ENCODE measurements around the gene AGMAT. TPM values are rescaled to one million over a fixed set of nuclear protein-coding genes. Genes with fewer than 3 reads are reported as not detected.

Gene AGMAT
- total and polyA plus RNA-seq, 10 donors: 1.4 to 6.1 (median 3.2) TPM

DNA sequence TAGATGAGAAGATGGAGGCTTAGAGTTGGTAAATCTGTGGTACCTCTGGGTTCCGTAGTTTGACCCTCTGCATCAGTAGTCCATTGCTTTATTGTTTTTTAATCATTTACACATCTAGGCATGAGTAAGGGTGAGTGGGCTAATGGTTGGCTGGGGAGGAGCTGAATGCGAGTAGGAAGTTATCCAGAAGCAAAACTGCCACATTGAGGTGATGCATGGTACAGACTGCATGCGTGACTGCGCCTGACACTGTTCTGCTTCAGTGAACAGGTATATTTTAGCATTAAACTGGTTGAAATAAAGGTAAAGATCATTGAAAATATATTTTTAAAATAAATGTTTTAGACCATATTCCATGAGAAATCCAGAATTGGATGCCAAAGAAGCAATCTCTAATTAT is 53.8 kb downstream of the AGMAT start:
- H3K27ac ChIP-seq: no peak overlapping the region
- H3K27me3 ChIP-seq (replicated peaks in 1 of 7): no peaks in the 10 kb centered on the region
- WGBS, 5 donors: 93 to 97% (median 94%) methylated on average over 4 of the region's 4 CpGs
- H3K9me3 ChIP-seq: no peaks in the 10 kb centered on the region
- H3K4me3 ChIP-seq: no peak overlapping the region
- peaks cover 8 to 46% (median 21%) of the 10 kb centered on the region in 6 donors for H3K4me1 ChIP-seq
- TF ChIP-seq, protein P1, sequence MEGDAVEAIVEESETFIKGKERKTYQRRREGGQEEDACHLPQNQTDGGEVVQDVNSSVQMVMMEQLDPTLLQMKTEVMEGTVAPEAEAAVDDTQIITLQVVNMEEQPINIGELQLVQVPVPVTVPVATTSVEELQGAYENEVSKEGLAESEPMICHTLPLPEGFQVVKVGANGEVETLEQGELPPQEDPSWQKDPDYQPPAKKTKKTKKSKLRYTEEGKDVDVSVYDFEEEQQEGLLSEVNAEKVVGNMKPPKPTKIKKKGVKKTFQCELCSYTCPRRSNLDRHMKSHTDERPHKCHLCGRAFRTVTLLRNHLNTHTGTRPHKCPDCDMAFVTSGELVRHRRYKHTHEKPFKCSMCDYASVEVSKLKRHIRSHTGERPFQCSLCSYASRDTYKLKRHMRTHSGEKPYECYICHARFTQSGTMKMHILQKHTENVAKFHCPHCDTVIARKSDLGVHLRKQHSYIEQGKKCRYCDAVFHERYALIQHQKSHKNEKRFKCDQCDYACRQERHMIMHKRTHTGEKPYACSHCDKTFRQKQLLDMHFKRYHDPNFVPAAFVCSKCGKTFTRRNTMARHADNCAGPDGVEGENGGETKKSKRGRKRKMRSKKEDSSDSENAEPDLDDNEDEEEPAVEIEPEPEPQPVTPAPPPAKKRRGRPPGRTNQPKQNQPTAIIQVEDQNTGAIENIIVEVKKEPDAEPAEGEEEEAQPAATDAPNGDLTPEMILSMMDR (IDR thresholded peaks at IDR 0.05 in 8 of 11, conservative IDR thresholded peaks at IDR 0.05 in 3 of 11): no peak
- intact Hi-C loops (cut with DNase I; ENCODE audit: low total_unique reads): no loop called here
- peaks cover 0 to 44% (median 25%) of the 10 kb centered on the region in 6 donors for H3K36me3 ChIP-seq
- no peak for DNase-seq

DNA sequence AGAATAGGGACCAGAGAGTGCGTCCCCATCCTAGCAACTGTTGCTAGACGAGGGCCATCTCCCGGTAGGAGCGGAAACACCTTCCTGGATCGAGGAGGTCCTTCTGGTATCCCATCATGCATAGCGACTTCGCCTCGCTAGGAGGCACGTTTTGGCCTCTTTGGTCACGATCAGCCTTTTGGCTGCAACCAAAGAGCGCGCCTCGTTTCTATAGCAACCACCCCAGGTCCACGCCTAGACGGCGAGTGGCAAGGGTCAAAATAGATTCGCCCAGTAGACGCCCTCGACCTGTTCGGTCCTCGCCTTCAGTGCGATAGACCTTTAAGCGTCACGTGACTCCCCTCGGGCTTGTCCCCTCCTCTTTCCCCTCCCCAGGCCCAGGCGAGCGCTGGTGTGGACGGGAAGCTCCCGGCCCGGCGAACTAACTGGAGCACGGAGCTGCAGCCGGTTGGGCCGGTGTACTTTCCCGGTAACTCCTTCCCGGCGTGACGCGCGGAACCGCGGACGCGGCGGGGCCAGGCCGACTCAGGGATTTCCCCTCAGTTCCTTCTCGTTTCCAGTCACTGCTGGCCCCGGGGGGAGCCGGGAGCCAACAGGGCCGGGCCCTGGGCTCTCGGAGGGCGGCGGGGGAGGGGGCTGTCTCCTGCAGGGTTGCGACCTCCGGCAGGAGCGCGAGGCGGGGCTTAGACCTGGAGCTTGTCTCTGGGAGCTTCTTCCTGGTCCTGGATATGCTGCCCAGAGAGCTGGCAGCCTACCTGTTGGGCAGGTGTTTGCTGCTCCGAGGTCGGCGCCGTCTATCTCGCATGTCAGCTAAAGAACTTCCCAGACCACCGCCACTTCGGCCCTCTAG is 58.1 kb downstream of the AGMAT start, which contains the start of gene DNAJC16:
TSS of gene DNAJC16 (plus strand) at position 359 of the 850 bp plus-strand sequence. CDS start 2,258 bp downstream, outside the sequence.
- Histone ChIP-seq H3K36me3 (peaks cover 0 to 24% (median 8%) of the 10 kb centered on the region in 6 donors), H3K4me1 (peaks cover 19 to 72% (median 42%) of the 10 kb centered on the region in 6 donors), H3K27me3 (replicated peaks in 1 of 7) (no peaks in the 10 kb centered on the region), H3K4me3 (peak within 1 kb of the TSS; percentile 65 to 92 (median 80)), H3K9me3 (no peaks in the 10 kb centered on the region), H3K27ac (peak within 1 kb of the TSS; percentile 88 to 99 (median 96))
- WGBS, 5 donors: 0 to 1% (median 0%) methylated on average over 33 to 65 of the region's 65 CpGs
- TF ChIP-seq POLR2AphosphoS5 (IDR thresholded peaks at IDR 0.05): peak; percentile 94 to 96 (median 96)
- TF ChIP-seq, protein P1 (IDR thresholded peaks at IDR 0.05 in 8 of 11, conservative IDR thresholded peaks at IDR 0.05 in 3 of 11): peak in 7 of 11 experiments; percentile 17 to 61 (median 46)
- peak in 2 of 3 donors; percentile 26 to 50 for TF ChIP-seq POLR2A (IDR thresholded peaks at IDR 0.05)
- intact Hi-C loops (cut with DNase I; ENCODE audit: low total_unique reads): loop anchor here (10.0 kb wide), 1 partner anchor 88 kb away; the partner anchor contains the start of gene DDI2
- DNase-seq: peak; percentile 99

DNA sequence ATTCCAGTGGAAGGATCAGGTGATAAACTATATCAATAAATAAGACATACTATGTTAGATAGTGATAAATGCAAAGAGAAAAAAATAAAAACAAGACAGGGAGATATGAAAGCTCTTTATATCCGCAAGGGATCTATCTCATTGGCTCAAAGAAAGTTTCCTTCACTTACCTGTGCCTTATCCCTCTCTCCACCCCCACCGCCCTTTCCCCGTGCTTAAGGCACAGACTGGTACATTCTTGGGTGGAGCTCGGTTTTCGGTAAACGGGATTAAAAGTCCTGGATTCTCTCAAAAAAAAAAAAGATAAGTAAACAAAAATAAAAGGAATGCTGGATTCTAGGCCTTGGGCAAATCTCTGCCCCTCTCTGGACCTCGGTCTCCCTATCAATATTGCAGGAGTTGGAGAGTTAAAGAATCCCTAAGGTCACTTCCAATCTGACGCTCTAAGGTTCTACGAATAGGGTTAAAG is 58.8 kb downstream of the AGMAT start:
- Histone ChIP-seq H3K4me3 (peak overlapping the region in 7 of 8 donors; percentile 65 to 92 (median 82)), H3K27me3 (replicated peaks in 1 of 7) (no peaks in the 10 kb centered on the region), H3K27ac (peak overlapping the region; percentile 37 to 99 (median 96)), H3K36me3 (peaks cover 0 to 21% (median 4%) of the 10 kb centered on the region in 6 donors), H3K4me1 (peaks cover 19 to 67% (median 44%) of the 10 kb centered on the region in 6 donors), H3K9me3 (no peaks in the 10 kb centered on the region)
- WGBS, 5 donors: 16 to 22% (median 20%) methylated on average over 9 of the region's 9 CpGs
- peak; percentile 80 for DNase-seq
- TF ChIP-seq, protein P1 (IDR thresholded peaks at IDR 0.05 in 8 of 11, conservative IDR thresholded peaks at IDR 0.05 in 3 of 11): no peak
- TF ChIP-seq POLR2A (IDR thresholded peaks at IDR 0.05): no peak
- no peak for TF ChIP-seq POLR2AphosphoS5 (IDR thresholded peaks at IDR 0.05)
- intact Hi-C loops (cut with DNase I; ENCODE audit: low total_unique reads): loop anchor here (10.0 kb wide), 1 partner anchor 89 kb away; the partner anchor contains the start of gene DDI2

Data from spleen (tissue), 11 donors.